ENCODE data around the gene CDH4. TPM values are rescaled to one million over a fixed set of nuclear protein-coding genes. Genes with fewer than 3 reads are reported as not detected.

CDH4 gene
- total RNA-seq, 1 donor from 2014 or later, result 8.9 TPM

GRCh38 chr20:61875996-61876395, 623.9 kb downstream of the CDH4 start:
- Mint-ChIP-seq H3K36me3 (ENCODE audit: low read depth) (peaks cover 4% of the 10 kb centered on the region), H3K9me3 (peaks cover 4% of the 10 kb centered on the region), H3K27ac (ENCODE audit: unreplicated experiment) (no peak overlapping the region), H3K4me3 (no peak overlapping the region), H3K4me1 (no peaks in the 10 kb centered on the region), H3K27me3 (ENCODE audit: low read depth) (no peaks in the 10 kb centered on the region)
- TF ChIP-seq CTCF (conservative IDR thresholded peaks at IDR 0.05), result no peak
- DNase-seq (ENCODE audit: low read depth, low spot score), result no peak

- no peak overlapping the region for H3K4me3 Mint-ChIP-seq
- peak overlapping the region; percentile 50 for H3K27ac Mint-ChIP-seq (ENCODE audit: unreplicated experiment)
- no peaks in the 10 kb centered on the region for H3K27me3 Mint-ChIP-seq (ENCODE audit: low read depth)
- no peak for TF ChIP-seq CTCF (conservative IDR thresholded peaks at IDR 0.05)
- H3K9me3 Mint-ChIP-seq, result no peaks in the 10 kb centered on the region
- DNase-seq (ENCODE audit: low read depth, low spot score), result no peak
- H3K36me3 Mint-ChIP-seq (ENCODE audit: low read depth), result no peaks in the 10 kb centered on the region
- H3K4me1 Mint-ChIP-seq, result no peaks in the 10 kb centered on the region
Measured at GRCh38 chr20:61876952-61877728, 625.1 kb downstream of the CDH4 start.

- H3K9me3 Mint-ChIP-seq, result no peaks in the 10 kb centered on the region
- no peaks in the 10 kb centered on the region for H3K4me1 Mint-ChIP-seq
- no peak overlapping the region for H3K4me3 Mint-ChIP-seq
- H3K36me3 Mint-ChIP-seq (ENCODE audit: low read depth), result no peaks in the 10 kb centered on the region
- no peak for DNase-seq (ENCODE audit: low read depth, low spot score)
- H3K27ac Mint-ChIP-seq (ENCODE audit: unreplicated experiment), result peak overlapping the region; percentile 50
- TF ChIP-seq CTCF (conservative IDR thresholded peaks at IDR 0.05), result no peak
- no peaks in the 10 kb centered on the region for H3K27me3 Mint-ChIP-seq (ENCODE audit: low read depth)
Measured at GRCh38 chr20:61877776-61878477, 625.9 kb downstream of the CDH4 start.

- no peak for DNase-seq (ENCODE audit: low read depth, low spot score)
- Mint-ChIP-seq H3K27ac (ENCODE audit: unreplicated experiment) (no peak overlapping the region), H3K27me3 (ENCODE audit: low read depth) (no peaks in the 10 kb centered on the region), H3K36me3 (ENCODE audit: low read depth) (no peaks in the 10 kb centered on the region), H3K4me1 (no peaks in the 10 kb centered on the region), H3K9me3 (no peaks in the 10 kb centered on the region), H3K4me3 (no peak overlapping the region)
- TF ChIP-seq CTCF (conservative IDR thresholded peaks at IDR 0.05), result no peak
Measured at GRCh38 chr20:61878478-61879302, 626.6 kb downstream of the CDH4 start.

- Mint-ChIP-seq H3K27me3 (ENCODE audit: low read depth) (no peaks in the 10 kb centered on the region), H3K4me1 (no peaks in the 10 kb centered on the region), H3K4me3 (no peak overlapping the region), H3K9me3 (no peaks in the 10 kb centered on the region), H3K36me3 (ENCODE audit: low read depth) (no peaks in the 10 kb centered on the region), H3K27ac (ENCODE audit: unreplicated experiment) (no peak overlapping the region)
- no peak for TF ChIP-seq CTCF (conservative IDR thresholded peaks at IDR 0.05)
- no peak for DNase-seq (ENCODE audit: low read depth, low spot score)
Measured at GRCh38 chr20:61879303-61879620, 627.2 kb downstream of the CDH4 start.

Measured in neural crest cell (in vitro differentiated cells).